ENCODE measurements around the gene MPHOSPH9.

DNA sequence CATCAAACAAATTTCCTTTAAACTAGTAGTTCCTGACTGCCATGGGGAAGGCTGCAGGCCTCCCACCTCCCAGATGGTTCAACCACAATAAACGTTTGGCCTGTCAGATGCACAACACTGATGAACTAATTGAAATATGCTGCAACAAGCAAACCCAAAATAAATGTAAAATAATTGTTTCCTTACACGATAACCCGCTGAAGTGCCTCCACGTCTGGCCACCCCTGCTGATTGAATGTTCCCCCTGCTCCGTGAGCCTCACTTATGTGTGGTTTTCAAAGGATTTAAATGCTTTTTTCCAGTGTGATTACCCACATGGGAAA is 90.5 kb downstream of the MPHOSPH9 start:
- TF ChIP-seq, protein P1, sequence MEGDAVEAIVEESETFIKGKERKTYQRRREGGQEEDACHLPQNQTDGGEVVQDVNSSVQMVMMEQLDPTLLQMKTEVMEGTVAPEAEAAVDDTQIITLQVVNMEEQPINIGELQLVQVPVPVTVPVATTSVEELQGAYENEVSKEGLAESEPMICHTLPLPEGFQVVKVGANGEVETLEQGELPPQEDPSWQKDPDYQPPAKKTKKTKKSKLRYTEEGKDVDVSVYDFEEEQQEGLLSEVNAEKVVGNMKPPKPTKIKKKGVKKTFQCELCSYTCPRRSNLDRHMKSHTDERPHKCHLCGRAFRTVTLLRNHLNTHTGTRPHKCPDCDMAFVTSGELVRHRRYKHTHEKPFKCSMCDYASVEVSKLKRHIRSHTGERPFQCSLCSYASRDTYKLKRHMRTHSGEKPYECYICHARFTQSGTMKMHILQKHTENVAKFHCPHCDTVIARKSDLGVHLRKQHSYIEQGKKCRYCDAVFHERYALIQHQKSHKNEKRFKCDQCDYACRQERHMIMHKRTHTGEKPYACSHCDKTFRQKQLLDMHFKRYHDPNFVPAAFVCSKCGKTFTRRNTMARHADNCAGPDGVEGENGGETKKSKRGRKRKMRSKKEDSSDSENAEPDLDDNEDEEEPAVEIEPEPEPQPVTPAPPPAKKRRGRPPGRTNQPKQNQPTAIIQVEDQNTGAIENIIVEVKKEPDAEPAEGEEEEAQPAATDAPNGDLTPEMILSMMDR (IDR thresholded peaks at IDR 0.05) = no peak
- no peak for TF ChIP-seq ZFX (IDR thresholded peaks at IDR 0.05; ENCODE audit: borderline replicate concordance)

All from 22Rv1 (cell line).